Measurements from ENCODE around the gene TRPM8.
"Not testable (repeated sequence)": the region's sequence is repeated elsewhere in the genome, so short reads cannot be mapped to it uniquely, and the experiment has no call there.

The TRPM8 gene

GRCh38 chr2:233917116-233917515 is at the start of gene TRPM8:
Gene TRPM8 (plus strand): TSS chr2:233917373. CDS start chr2:233926538, 9,165 bp downstream.
- no peak for DNase-seq

GRCh38 chr2:233867993-233868532 is 49.1 kb upstream of the TRPM8 start, which contains the start of gene MSL3B:
Gene MSL3B (minus strand): TSS chr2:233868386.
- DNase-seq: peak; percentile 66

GRCh38 chr2:233871432-233871831 is 45.7 kb upstream of the TRPM8 start:
- DNase-seq: no peak

- DNase-seq: not testable (repeated sequence)
Observed at GRCh38 chr2:233872125-233872524, 45.0 kb upstream of the TRPM8 start.

- no peak for DNase-seq
Observed at GRCh38 chr2:233882353-233882752, 34.8 kb upstream of the TRPM8 start.

- DNase-seq: no peak
Observed at GRCh38 chr2:233892793-233893192, 24.4 kb upstream of the TRPM8 start.

GRCh38 chr2:233896253-233896652 is 20.9 kb upstream of the TRPM8 start:
- not testable (repeated sequence) for DNase-seq

GRCh38 chr2:233901367-233901766 is 15.8 kb upstream of the TRPM8 start:
- no peak for DNase-seq

- DNase-seq: no peak
Observed at GRCh38 chr2:233901884-233902283, 15.3 kb upstream of the TRPM8 start.

GRCh38 chr2:233905945-233906344 is 11.2 kb upstream of the TRPM8 start:
- DNase-seq: no peak

GRCh38 chr2:233907627-233908026 is 9.5 kb upstream of the TRPM8 start:
- DNase-seq: no peak

- peak; percentile 4 for DNase-seq
Observed at GRCh38 chr2:233912691-233913423, 4.3 kb upstream of the TRPM8 start.

- no peak for DNase-seq
Observed at GRCh38 chr2:233915128-233915527, 2.0 kb upstream of the TRPM8 start.

- DNase-seq: no peak
Observed at GRCh38 chr2:233919319-233919718, 2.1 kb downstream of the TRPM8 start.

GRCh38 chr2:233919938-233920337 is 2.8 kb downstream of the TRPM8 start:
- DNase-seq: no peak

GRCh38 chr2:233922471-233922870 is 5.3 kb downstream of the TRPM8 start:
- no peak for DNase-seq

- DNase-seq: no peak
Observed at GRCh38 chr2:233925402-233925801, 8.2 kb downstream of the TRPM8 start.

- no peak for DNase-seq
Observed at GRCh38 chr2:233926806-233927205, 9.6 kb downstream of the TRPM8 start.

- no peak for DNase-seq
Observed at GRCh38 chr2:233928594-233929351, 11.6 kb downstream of the TRPM8 start.

GRCh38 chr2:233929352-233930022 is 12.3 kb downstream of the TRPM8 start:
- DNase-seq: no peak

GRCh38 chr2:233934524-233934923 is 17.4 kb downstream of the TRPM8 start:
- DNase-seq: no peak

- DNase-seq: no peak
Observed at GRCh38 chr2:233935426-233935825, 18.3 kb downstream of the TRPM8 start.

- DNase-seq: no peak
Observed at GRCh38 chr2:233936089-233936488, 18.9 kb downstream of the TRPM8 start.

Measured in T1000 (cell line).